Right lobe of liver (tissue), 4 donors: Measurements from ENCODE around the gene ACTG2.

ENCODE experiments used
- CTCF ChIP-seq, 4 donors: fragments of 200-600 bp in 3 of 4; fragments of 450-650 bp in 1 of 4; IDR thresholded peaks; one replicate each; pipeline versions ENCODE4 v1.5.1 to v1.8.0; 2016 to 2022; ENCODE audit warnings: antibody characterized with exemption in 4 of 4, mild to moderate bottlenecking in 2 of 4
- POLR2A ChIP-seq: fragments of 450-650 bp; IDR thresholded peaks from one replicate; pipeline ENCODE4 v1.6.1; 2017; ENCODE audit warnings: antibody characterized with exemption, mild to moderate bottlenecking
- donor health status: DM: no; HTN: no; CAD: no.
- donor health status: DM: no; HTN: no; CAD: no.
- donor health status: DM: no; HTN: yes; CAD: no.

DNA sequence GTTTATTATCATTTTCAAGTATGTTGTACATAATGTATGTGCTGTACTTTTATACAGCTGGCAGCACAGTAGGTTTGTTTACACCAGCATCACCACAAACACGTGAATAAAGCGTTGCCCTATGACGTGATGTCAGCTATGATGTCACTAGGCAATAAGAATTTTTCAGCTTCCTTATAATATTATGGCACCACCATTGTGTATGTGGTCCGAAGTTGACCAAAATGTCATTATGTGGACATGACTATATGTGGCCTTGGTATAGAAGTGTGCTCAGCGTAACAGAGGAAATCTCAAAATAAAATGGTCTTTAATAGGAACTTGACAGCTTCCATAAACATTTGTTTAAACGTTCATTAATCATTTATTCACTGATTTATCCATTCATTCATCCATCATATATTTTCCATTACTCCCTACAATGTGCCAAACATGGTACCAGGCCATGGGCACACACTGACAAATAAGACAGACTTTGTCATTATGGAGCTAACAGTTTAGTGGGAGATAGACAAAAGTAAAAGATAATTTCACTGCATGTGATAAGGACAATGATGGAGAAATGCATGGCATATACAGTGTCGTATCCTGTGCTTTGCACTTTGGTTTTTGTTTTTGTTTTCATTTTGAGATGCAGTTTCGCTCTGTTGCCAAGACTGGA lies 18.9 kb downstream of the ACTG2 start:
- no peak for TF ChIP-seq CTCF (IDR thresholded peaks at IDR 0.05)
- no peak for TF ChIP-seq POLR2A
